ENCODE measurements around the gene TRPM2.
"Not testable (repeated sequence)": the region's sequence is repeated elsewhere in the genome, so short reads cannot be mapped to it uniquely, and the experiment has no call there.

TRPM2 gene

DNA sequence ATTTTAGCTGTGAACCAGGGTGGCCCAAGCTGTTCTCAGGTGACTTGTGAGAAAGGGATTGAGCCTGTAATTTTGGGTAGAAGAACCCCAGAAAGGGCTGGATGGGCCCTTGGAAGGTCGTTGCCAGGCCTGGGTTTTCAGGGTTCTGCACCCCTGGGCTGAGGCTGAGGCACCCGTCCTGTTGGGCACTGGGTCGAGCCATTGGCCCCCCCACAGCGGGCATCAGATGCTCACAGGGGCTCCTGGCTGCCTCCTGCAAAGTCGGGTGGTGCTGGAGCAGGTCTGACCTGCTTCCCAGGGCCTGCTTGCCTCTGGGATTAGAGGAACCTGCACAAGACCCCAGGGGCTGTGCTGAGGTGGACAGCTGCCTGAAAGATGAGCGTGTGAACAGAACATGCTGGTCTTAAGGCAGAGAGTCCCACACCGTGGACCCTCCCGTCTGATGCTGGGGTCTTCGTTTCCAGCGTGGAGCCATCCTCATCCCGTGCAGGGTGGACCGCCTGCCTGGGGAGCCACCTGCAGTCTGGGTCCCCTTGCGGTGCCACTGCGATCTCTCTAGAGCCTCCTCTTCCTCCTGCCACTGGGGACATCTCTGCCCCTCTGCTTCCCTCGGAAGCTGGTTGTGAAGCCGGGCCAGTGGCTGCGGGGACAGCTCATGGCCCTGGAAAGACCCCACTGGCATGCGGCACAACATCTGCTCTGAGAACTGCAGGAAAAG, 1.7 kb upstream of the TRPM2 start:
- no peak for DNase-seq (ENCODE audit: low read depth in 1 of 2, low spot score in 1 of 2)

DNA sequence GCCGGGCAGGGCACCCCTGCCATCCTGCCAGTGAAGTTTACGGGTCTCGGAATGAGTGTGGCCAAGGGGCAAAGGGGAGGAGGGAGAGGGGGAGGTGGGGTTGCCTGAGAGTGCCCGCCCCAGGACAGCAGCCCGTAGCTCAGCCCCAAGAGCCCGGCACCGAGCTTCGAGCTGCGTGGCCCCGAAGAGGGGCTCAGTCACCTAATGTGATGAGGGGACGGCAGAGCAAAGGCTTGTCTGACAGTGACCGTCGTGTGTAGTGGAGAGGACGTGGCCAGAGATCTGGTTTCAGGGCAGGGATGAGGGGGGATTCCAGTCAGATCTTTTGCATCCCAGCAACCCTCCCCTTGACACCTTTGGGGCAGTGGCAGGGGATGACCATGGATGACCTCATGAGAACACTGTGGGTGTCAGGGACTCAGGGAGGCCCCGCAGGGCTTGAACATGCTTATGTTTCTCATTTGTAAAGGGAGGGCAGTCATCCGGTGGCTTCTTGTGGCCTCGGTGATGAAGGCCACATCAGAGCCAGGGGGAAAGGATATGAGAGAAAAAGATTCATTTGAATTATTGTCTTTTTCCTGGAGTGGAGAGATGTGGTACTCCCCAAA, 1.1 kb upstream of the TRPM2 start:
- no peak for DNase-seq (ENCODE audit: low read depth in 1 of 2, low spot score in 1 of 2)

DNA sequence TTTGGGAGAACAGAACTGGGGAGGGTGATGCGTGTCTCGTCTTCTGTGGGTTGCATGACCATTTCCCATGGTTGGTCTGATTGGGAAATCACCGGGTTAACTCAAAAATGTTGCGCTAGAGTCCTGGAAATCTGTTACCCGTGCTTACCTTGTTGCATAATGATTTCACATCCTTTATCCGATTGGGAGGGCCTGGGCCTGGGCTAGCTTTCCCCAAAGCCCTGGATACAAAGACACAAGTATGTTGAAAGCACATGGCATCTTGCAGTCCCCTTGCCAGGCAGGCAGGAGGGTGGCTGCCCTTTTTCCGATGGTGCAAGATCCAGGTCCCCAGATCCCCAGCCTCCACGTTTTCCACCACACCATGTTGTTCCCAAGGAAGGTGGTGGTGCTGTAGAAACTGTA, 582 bp downstream of the TRPM2 start:
- DNase-seq (ENCODE audit: low read depth in 1 of 2, low spot score in 1 of 2): no peak

DNA sequence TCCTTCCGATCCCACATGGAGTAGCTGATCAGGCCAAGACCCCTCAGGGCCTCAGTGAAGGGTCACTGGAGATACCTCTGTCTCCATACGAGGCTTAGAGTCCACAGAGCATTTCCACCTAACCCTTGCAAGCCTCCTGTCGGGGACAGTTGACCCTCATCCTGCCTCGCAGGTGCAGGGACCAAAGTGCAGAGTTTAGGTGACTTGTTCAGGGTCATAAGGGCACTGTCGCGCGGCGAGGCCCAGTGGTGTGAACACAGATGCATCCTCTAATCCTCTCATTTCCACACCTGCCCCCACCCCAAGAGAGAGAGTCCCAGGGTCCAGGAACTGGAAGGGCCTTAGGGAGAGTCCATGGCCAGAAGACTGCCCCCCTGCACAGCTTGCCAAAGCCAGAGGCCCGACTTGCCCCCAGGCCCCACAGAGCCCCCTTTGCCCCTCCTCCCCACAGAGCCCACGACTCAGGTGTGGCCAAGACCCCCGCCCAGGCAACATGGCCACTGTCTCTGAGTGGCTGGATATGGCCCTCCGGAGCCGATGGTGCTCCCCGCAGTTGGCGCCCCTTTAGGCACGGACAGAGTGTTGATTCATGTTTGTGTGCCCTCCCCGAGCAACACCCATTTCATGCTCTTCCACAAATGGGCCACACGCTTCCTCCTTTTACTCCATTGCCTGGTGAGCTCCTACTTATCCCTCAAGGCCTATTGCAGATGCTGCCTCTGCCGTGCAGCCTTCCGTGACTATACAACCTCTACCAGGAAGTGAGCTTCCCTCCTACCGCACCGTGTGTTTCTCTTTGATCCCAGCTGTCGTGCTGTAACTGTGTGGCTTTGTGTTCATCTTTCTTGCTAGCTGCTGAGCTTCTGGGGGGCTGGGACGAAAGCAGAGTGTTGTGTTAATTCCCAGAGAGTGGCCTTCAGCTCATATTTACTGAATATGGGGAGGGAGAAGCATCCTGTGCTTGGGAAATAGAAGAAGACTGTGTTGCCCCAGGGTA, 1.7 kb downstream of the TRPM2 start:
- no peak for DNase-seq (ENCODE audit: low read depth in 1 of 2, low spot score in 1 of 2)

DNA sequence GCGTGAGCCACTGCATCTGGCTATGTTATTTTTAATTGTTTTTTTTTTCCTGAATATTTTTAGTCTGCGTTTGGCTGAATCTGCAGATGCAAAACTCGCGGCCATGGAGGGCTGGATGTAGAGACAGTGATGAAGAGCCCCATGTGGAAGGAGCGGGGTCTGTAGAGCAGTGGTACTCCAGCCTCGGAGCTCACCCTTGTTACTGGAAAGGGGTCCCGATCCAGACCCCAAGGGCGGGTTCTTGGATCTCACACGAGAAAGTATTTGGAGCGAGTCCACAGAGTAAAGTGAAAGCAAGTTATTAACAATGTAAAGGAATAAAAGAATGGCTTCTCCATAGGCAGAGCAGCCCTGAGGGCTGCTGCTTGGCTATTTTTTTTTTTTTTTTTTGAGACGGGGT, 2.7 kb downstream of the TRPM2 start:
- no peak for DNase-seq (ENCODE audit: low read depth in 1 of 2, low spot score in 1 of 2)

DNA sequence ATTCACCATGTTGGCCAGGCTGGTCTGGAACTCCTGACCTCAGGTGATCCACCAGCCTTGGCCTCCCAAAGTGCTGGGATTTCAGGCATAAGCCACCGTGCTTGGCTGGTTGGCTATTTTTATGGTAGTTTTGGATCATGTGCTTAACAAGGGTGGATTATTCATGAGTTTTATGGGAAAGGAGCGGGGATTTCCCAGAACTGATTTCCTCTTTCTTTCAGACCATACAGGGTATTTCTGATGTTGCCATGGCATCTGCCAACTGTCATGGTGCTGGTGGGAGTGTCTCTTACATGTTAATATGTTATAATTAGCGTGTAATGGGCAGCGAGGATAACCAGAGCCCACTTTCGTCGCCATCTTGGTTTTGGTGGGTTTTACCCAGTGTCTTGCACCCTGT, 3.2 kb downstream of the TRPM2 start:
- no peak for DNase-seq (ENCODE audit: low read depth in 1 of 2, low spot score in 1 of 2)

DNA sequence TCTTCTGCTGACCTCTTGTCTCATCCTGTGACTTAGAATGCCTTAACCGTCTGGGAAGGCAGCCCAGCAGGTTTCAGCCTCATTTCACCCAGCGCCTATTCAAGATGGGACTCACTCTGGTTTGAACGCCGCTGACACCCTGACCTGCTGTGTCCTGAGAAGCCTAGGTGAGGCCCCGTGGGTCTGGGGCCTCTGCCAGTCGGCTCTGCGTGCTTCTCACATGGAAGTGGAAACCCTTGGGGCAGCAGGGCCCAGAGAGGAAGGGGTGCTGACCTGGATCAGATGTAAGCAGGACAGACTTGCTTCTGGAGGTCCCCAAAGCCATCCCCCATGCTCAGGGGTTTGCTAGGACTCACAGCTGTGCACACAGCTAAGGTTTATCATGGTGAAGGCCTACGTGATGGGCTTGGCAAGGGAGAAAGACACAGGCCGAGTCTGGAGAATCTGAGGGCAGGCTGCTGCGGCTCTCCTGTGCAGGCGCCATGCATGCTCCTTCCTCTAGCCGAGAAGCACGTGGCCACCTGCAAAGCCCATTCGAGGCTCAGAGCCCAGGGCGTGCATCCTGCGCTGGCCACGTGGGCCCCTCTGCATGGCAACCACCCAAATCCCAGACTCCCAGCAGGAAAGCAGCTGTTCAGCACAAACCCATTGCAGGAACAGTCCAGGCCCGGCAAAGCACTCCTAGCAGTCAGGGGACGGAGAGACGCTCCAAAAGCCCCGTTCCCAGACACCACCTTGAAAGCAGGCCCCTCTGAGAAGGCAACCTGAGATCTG, 3.8 kb downstream of the TRPM2 start:
- no peak for DNase-seq (ENCODE audit: low read depth in 1 of 2, low spot score in 1 of 2)

DNA sequence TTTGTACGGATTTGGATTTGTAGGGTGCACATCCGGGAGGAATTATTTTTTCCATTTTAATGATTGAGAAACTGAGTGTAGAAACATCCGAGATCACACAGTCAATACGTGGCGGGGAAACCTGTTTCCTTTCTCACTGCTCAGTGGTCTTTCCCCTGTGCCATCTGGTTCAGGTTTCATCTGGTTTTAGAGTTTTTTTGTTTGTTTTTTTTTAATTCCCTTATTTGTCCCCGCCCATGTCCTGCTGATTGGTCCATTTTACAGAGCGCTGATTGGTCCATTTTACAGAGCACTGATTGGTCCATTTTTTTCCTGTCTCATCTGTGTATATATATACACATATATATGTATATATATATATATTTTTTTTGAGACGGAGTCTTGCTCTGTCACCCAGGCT, 6.0 kb downstream of the TRPM2 start:
- no peak for DNase-seq (ENCODE audit: low read depth in 1 of 2, low spot score in 1 of 2)

DNA sequence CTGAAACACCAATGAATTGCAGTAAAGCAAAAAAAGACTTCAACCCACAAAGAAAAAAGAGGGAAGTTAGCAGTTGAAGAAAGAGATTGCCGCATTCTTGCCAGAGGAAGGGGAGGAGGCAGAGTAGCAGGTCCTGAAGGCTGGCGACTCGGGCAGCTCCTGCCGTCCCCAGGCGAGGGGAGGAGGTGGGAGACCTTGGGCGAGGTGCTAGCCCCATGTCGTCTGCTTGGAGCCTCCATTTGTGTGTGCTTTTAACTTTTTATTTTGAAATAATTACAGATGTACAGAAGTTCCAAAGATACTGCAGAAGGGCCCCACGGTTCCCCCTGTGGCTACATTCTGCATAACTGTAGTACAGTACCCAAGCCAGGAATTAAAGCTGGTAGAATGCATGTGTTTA, 6.7 kb downstream of the TRPM2 start:
- DNase-seq (ENCODE audit: low read depth in 1 of 2, low spot score in 1 of 2): no peak

DNA sequence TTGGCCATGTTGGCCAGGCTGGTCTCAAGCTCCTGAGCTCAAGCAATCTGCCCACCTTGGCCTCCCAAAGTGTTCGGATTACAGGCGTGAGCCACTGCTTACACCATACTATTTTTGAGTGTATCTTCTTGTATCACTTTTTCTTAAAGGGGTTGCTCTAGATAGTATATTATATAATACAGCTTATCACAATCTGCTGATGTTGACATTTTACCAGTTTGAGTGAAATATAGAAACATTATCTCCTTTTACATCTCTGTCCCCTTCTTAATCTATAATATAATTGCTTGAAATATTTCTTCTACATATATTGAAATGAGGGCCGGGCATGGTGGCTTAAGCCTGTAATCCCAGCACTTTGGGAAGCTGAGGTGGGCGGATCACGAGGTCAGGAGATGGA, 8.5 kb downstream of the TRPM2 start:
- DNase-seq (ENCODE audit: low read depth in 1 of 2, low spot score in 1 of 2): not testable (repeated sequence)

DNA sequence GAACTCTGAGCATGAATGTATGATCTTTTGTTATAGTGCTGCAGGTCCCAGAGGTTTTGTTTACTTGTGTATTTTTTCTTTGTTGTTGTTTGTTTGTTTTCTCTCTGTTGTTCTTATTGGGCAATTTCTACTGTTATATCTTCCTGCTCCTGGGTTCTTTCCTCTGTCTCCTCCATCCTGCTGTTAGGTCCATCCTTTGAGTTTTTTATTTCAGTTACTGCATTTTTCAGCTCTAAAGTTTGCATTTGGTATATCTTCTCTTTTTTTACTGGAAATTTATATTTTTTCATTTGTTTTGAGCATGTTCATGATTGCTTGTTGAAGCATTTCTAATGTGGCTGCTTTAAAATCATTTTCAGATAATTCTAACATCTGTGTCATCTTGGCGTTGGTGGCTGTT, 9.9 kb downstream of the TRPM2 start:
- DNase-seq (ENCODE audit: low read depth in 1 of 2, low spot score in 1 of 2): no peak

DNA sequence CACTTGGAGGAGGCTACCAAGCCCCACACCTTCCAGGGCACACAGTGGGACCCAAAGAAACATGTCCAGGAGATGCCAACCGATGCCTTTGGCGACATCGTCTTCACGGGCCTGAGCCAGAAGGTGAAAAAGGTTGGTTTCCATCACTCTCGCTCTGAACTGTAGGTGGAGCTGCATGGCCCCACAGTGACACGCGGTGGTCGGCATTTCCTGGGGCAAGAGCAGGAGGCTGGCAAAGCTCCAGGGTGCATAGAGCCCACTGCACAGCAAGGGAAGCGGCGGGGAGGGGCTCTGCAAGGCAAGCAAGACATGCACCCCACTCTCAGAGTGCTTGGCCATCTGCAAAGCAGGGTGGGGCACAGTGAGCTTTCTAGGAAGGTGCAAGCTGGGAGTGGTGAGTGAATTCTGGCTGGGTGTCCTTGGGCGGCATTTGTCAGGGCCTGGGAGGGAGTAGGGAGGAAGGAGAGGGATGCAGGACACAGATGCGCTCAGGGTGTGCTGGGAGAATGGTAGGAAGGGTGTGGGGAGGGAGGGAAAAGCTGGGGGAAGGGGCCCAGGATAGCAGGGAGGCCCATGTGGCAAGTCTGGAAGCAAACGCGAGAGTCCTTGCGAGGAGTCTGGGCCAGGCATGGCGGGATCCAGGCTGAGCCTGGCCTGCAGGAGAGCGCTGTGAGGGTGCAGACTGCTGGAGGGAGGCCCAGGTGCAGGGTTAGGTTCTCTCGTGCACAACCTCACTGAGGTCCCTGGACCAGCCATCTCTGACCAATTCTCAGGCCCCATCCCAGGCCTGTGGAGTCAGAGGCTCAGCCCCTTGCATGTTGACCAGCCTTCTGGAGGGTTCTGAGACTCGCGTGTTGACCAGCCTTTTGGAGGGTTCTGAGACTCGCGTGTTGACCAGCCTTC, 11.0 kb downstream of the TRPM2 start:
- no peak for DNase-seq (ENCODE audit: low read depth in 1 of 2, low spot score in 1 of 2)

DNA sequence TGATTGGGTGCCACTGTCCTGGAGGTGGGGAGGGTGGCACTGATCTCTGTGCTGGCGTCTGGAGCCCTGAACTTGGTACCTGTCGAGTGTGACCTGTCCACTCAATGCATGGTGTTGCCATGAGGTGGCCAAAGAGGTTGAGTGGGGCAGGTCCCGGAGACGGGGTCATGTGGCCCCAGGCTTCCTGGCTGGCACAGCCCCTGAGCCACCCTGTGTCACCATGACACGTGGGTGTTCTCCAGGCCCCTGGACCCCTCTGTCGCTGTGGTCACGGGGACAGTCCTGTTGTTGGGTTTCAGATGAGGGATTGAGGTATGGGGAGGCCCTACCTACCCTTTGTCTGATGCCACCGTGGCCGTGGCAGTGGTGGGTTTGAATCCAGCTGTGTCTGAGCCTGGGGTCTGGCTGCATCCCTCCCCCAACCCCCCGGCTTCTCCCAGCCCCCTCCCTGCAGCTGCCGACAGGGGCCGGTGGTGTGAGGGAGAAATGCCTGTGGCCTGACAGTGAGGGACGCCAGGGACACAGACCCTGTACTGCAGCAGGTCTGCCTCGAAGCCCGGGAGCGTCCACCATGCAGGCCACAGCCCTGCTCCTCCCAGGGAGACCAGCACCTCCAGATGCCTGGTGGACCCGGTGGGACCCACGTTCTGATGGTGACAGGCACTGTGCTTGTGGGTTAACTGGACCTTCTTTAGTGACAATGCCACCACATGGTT, 12.0 kb downstream of the TRPM2 start:
- no peak for DNase-seq (ENCODE audit: low read depth in 1 of 2, low spot score in 1 of 2)

DNA sequence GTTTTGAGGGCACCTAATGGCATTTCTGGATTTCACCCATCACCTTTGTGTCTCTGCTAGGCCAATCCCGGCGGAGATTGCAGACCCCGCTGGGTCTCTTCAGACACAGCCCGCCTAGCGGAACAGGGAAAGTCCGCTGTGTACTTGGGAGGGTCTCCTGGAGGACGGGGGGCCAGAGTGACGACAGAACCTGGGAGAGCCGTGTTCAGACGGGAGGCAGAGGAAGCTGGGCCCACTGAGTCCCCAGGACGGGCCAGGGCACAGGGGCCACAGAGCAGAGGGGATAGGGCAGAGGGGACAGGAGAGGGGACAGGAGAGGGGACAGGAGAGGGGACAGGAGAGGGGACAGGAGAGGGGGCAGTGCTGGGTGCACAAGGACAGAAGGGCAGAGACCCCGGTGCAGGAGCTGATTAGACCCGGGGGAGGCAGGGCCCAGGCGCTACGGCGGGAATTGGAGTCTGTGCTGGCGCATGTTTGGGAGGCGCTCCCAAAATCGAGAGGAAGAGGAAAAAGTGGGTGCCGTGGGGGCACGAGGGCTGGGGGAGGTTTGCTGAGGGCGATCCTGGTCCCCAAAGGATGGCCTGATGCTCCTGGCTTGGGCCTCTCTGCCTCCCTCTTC, 12.7 kb downstream of the TRPM2 start:
- DNase-seq (ENCODE audit: low read depth in 1 of 2, low spot score in 1 of 2): no peak

DNA sequence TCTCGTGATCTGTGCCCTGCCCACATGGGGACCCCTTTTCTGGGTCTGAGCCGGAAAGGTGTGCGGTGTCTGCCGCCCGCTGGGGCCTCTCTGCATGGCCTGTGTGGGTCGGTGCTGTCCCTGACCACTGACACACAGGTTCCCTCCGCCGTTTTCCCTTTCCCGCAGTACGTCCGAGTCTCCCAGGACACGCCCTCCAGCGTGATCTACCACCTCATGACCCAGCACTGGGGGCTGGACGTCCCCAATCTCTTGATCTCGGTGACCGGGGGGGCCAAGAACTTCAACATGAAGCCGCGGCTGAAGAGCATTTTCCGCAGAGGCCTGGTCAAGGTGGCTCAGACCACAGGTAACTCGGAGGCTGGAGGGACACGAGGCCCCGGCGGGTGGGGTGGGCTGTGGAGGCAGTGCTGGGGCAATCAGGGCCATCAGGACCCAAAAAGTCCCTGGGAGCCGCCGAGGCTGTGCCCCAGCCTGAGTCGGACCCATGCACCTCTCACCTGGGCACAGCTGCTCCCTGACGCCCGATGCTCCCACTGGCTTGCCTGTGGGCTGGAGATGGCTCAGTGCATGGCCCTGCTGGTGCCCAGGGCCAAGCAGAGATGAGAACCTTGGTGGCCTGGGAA, 13.3 kb downstream of the TRPM2 start:
- no peak for DNase-seq (ENCODE audit: low read depth in 1 of 2, low spot score in 1 of 2)

DNA sequence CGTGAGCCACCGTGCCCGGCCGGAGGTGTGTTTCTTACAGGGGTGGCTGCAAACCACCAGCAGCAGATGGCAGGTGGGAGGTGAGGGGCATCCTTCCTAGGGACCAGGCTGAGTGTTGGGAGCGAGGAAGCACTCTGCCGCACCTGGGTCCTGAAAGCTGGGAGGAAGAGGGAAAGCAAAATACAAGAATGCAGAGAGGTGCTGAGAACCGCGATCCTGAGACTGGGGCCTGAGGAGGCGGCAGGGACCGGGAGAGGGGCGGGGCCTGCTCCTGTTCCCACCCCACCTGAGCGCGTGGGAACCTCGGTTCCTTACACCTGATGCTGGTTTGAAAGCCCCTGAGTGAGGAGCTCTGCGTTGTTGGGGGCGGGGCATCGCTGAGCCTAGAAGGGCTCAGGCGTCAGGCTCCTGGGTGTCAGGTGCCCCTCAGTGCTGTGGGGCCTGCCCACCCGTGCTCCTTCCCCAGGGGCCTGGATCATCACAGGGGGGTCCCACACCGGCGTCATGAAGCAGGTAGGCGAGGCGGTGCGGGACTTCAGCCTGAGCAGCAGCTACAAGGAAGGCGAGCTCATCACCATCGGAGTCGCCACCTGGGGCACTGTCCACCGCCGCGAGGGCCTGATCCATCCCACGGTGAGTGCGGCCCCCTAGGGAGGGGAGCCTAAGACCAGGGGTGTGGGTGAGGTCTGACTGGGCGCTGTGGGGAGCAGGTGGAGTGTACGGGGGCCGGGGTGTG, 15.5 kb downstream of the TRPM2 start:
- DNase-seq (ENCODE audit: low read depth in 1 of 2, low spot score in 1 of 2): no peak

DNA sequence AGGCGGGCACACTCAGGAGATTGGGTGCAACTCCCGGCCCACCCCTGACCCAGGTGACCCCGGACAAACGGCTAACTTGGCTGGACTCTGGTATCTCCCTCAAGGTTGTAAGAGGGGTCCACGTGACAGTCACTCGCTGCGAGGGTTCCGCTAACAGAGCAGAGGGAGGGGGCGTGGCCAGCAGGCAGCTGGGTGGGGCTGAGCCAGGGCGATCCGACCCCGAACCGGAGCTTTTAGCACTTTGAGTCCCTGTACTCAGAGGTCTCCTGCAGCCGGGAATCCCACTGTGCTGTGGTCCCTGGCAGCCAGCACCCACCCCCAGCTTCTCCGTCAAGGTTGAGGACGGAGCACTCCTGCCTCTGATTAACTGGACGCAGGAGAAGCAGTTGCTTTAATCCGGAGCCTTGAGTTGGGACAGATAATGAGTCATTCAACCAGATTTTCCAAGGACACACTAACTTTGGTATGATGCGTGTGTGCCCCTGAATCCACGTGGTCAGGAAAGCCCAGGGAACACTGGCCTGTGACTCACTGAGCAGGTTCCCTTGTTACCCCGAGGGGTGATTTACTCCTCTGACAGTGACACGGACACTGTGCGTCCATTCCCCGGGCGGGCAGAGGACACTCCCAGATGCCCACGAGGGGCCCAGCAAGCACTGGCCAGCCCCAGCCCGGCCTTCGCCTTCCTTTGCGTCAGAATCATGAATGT, 16.8 kb downstream of the TRPM2 start:
- no peak for DNase-seq (ENCODE audit: low read depth in 1 of 2, low spot score in 1 of 2)

All from activated T-helper 1 cell treated with anti-CD3 and anti-CD28 coated beads, Interleukin-2, amount 50 U/mL, for 16 hours (primary cell).